ENCODE measurements around the gene LRRC4C. TPM values are rescaled to one million over a fixed set of nuclear protein-coding genes. Genes with fewer than 3 reads are reported as not detected.
"Not testable (repeated sequence)": the region's sequence is repeated elsewhere in the genome, so short reads cannot be mapped to it uniquely, and the experiment has no call there.

The LRRC4C gene
- total RNA-seq, 6 experiments from 2014 or later = 0.25 to 0.43 (median 0.27) TPM

- WGBS (ENCODE audit: insufficient coverage, low coverage, low lambda C conversion rate, missing lambda C conversion rate) = 80% methylated on average over 6 of the region's 6 CpGs
Observed at GRCh38 chr11:40879911-40880310, 579.5 kb downstream of the LRRC4C start.

GRCh38 chr11:40877981-40878380 lies 581.5 kb downstream of the LRRC4C start:
- Histone ChIP-seq H3K9me3 (no peaks in the 10 kb centered on the region), H3K4me1 (no peaks in the 10 kb centered on the region), H3K27me3 (no peaks in the 10 kb centered on the region), H3K4me3 (no peak overlapping the region), H3K36me3 (no peaks in the 10 kb centered on the region), H3K27ac (no peak overlapping the region)
- WGBS (ENCODE audit: insufficient coverage, low coverage, low lambda C conversion rate, missing lambda C conversion rate) = 56% methylated on average over 1 of the region's 5 CpGs
- ATAC-seq (no peak), DNase-seq (no peak)
- TF ChIP-seq CTCF (IDR thresholded peaks at IDR 0.05) (no peak), POLR2A (IDR thresholded peaks at IDR 0.05) (no peak)
- intact Hi-C loops (cut with DNase I) = no loop called here

More at GRCh38 chr11:40879911-40880310, 579.5 kb downstream of the LRRC4C start:
- H3K27ac ChIP-seq = no peak overlapping the region
- no peaks in the 10 kb centered on the region for H3K27me3 ChIP-seq
- TF ChIP-seq POLR2A (IDR thresholded peaks at IDR 0.05) (no peak), CTCF (IDR thresholded peaks at IDR 0.05) (no peak)
- no peak for DNase-seq
- no peaks in the 10 kb centered on the region for H3K4me1 ChIP-seq
- H3K36me3 ChIP-seq = no peaks in the 10 kb centered on the region
- intact Hi-C loops (cut with DNase I) = no loop called here
- ATAC-seq = no peak
- no peaks in the 10 kb centered on the region for H3K9me3 ChIP-seq
- H3K4me3 ChIP-seq = no peak overlapping the region

- Histone ChIP-seq H3K4me3 (no peak overlapping the region), H3K36me3 (no peaks in the 10 kb centered on the region), H3K4me1 (no peaks in the 10 kb centered on the region), H3K9me3 (no peaks in the 10 kb centered on the region), H3K27me3 (no peaks in the 10 kb centered on the region), H3K27ac (no peak overlapping the region)
- DNase-seq (no peak), ATAC-seq (no peak)
- WGBS (ENCODE audit: insufficient coverage, low coverage, low lambda C conversion rate, missing lambda C conversion rate) = 60% methylated on average over 7 of the region's 7 CpGs
- TF ChIP-seq POLR2A (IDR thresholded peaks at IDR 0.05) (no peak), CTCF (IDR thresholded peaks at IDR 0.05) (no peak)
- intact Hi-C loops (cut with DNase I) = no loop called here
Observed at GRCh38 chr11:40877256-40877655, 582.2 kb downstream of the LRRC4C start.

- WGBS (ENCODE audit: insufficient coverage, low coverage, low lambda C conversion rate, missing lambda C conversion rate) = 52% methylated on average over 3 of the region's 3 CpGs
- ATAC-seq (no peak), DNase-seq (no peak)
- H3K36me3 ChIP-seq = no peaks in the 10 kb centered on the region
- intact Hi-C loops (cut with DNase I) = no loop called here
- TF ChIP-seq CTCF (IDR thresholded peaks at IDR 0.05) (no peak), POLR2A (IDR thresholded peaks at IDR 0.05) (no peak)
- H3K27ac ChIP-seq = no peak overlapping the region
- no peaks in the 10 kb centered on the region for H3K27me3 ChIP-seq
- H3K9me3 ChIP-seq = no peaks in the 10 kb centered on the region
- no peaks in the 10 kb centered on the region for H3K4me1 ChIP-seq
- H3K4me3 ChIP-seq = no peak overlapping the region
Observed at GRCh38 chr11:40867991-40868632, 591.3 kb downstream of the LRRC4C start.

GRCh38 chr11:40857754-40858153 lies 601.7 kb downstream of the LRRC4C start:
- H3K4me1 ChIP-seq; intact Hi-C loops (cut with DNase I); H3K9me3 ChIP-seq; DNase-seq; H3K36me3 ChIP-seq; H3K4me3 ChIP-seq; H3K27me3 ChIP-seq; H3K27ac ChIP-seq; ATAC-seq: not testable (repeated sequence)
- WGBS (ENCODE audit: insufficient coverage, low coverage, low lambda C conversion rate, missing lambda C conversion rate) = 82% methylated on average over 1 of the region's 1 CpG
